Sigmoid colon (tissue), 4 donors: Measurements from ENCODE around the gene ACOXL.

Source experiments
- CTCF ChIP-seq, 4 experiments: fragments of 450-650 bp in 3 of 4; fragments of 200-600 bp in 1 of 4; IDR thresholded peaks; one replicate each; pipeline ENCODE4 v1.5.1; 2016 to 2019; ENCODE audit warnings: antibody characterized with exemption in 4 of 4, mild to moderate bottlenecking in 3 of 4, moderate library complexity in 2 of 4
- EP300 ChIP-seq, 4 donors: sonication (generic); formaldehyde crosslinking; IDR thresholded peaks; one replicate each; pipeline ENCODE4 v1.6.1; 2017; ENCODE audit warnings: antibody characterized with exemption in 4 of 4
- POLR2A ChIP-seq, 2 donors: fragments of 450-650 bp; IDR thresholded peaks; one replicate each; pipeline ENCODE4 v1.6.1; 2016; ENCODE audit warnings: antibody characterized with exemption in 2 of 2, mild to moderate bottlenecking in 2 of 2, moderate library complexity in 2 of 2
- POLR2AphosphoS5 ChIP-seq, 4 donors: sonication (generic); formaldehyde crosslinking; IDR thresholded peaks; one replicate each; pipeline ENCODE4 v1.6.1; 2017; ENCODE audit warnings: antibody characterized with exemption in 4 of 4

- TF ChIP-seq CTCF (IDR thresholded peaks at IDR 0.05) (no peak), POLR2A (IDR thresholded peaks at IDR 0.05) (no peak), POLR2AphosphoS5 (IDR thresholded peaks at IDR 0.05) (no peak), EP300 (IDR thresholded peaks at IDR 0.05) (no peak)
These were observed 68.4 kb downstream of the ACOXL start for GRCh38 chr2:110800611-110801402.
